Activated naive CD4-positive, alpha-beta T cell treated with anti-CD3 and anti-CD28 coated beads, Interleukin-2, amount 50 U/mL, for 16 hours (primary cell): Measurements from ENCODE around the gene TNS1.
A peak's percentile ranks its signal among the peaks of the same experiment; 100 is the strongest.

Experiments used
- DNase-seq: peaks from one replicate; pipeline ENCODE4 v3.0.0-alpha.2; 2020

TNS1 gene

GRCh38 chr2:218015586-218016521 lies 13.1 kb upstream of the TNS1 start:
- DNase-seq, result no peak

GRCh38 chr2:218014706-218015585 lies 12.2 kb upstream of the TNS1 start:
- DNase-seq, result no peak

GRCh38 chr2:218013289-218013688 lies 10.5 kb upstream of the TNS1 start:
- no peak for DNase-seq

GRCh38 chr2:218012284-218012683 lies 9.5 kb upstream of the TNS1 start:
- no peak for DNase-seq

GRCh38 chr2:218011653-218012040 lies 8.9 kb upstream of the TNS1 start:
- no peak for DNase-seq

GRCh38 chr2:218010984-218011652 lies 8.3 kb upstream of the TNS1 start:
- DNase-seq, result no peak

- peak; percentile 33 for DNase-seq
Observed at GRCh38 chr2:218010140-218010983, 7.6 kb upstream of the TNS1 start.

GRCh38 chr2:218009765-218010139 lies 7.0 kb upstream of the TNS1 start:
- DNase-seq, result no peak

GRCh38 chr2:218009231-218009630 lies 6.4 kb upstream of the TNS1 start:
- no peak for DNase-seq

- DNase-seq, result no peak
Observed at GRCh38 chr2:218008060-218009040, 5.6 kb upstream of the TNS1 start.

- DNase-seq, result no peak
Observed at GRCh38 chr2:218006741-218007140, 3.9 kb upstream of the TNS1 start.

GRCh38 chr2:218005486-218005885 lies 2.7 kb upstream of the TNS1 start:
- DNase-seq, result no peak

- DNase-seq, result no peak
Observed at GRCh38 chr2:218005028-218005427, 2.2 kb upstream of the TNS1 start.

- DNase-seq, result no peak
Observed at GRCh38 chr2:218003981-218004419, 1.2 kb upstream of the TNS1 start.

GRCh38 chr2:218003281-218003944 lies 618 bp upstream of the TNS1 start:
- no peak for DNase-seq

- no peak for DNase-seq
Observed at GRCh38 chr2:218002143-218002844, 501 bp downstream of the TNS1 start.

GRCh38 chr2:218001629-218002028 lies 1.2 kb downstream of the TNS1 start:
- DNase-seq, result no peak

- no peak for DNase-seq
Observed at GRCh38 chr2:218000136-218000535, 2.7 kb downstream of the TNS1 start.

- no peak for DNase-seq
Observed at GRCh38 chr2:217999595-217999959, 3.2 kb downstream of the TNS1 start.
